ENCODE data around the gene PLA2G6.

PLA2G6 gene

GRCh38 chr22:38070250-38070921 lies 111.2 kb downstream of the PLA2G6 start:
- no peak for FAIRE-seq

GRCh38 chr22:38069372-38070249 lies 112.0 kb downstream of the PLA2G6 start:
- FAIRE-seq (no peak), DNase-seq (ENCODE audit: insufficient read length, low spot score) (no peak)
- no peak for TF ChIP-seq PAX5 (IDR thresholded peaks at IDR 0.05; ENCODE audit: insufficient read depth, low read length, severe bottlenecking)
- no peak for TF ChIP-seq SPI1 (IDR thresholded peaks at IDR 0.05; ENCODE audit: low read depth, low read length)
- no peak for TF ChIP-seq POLR2AphosphoS5 (IDR thresholded peaks at IDR 0.05; ENCODE audit: low read depth, low read length)
- no peak for TF ChIP-seq POLR2A (IDR thresholded peaks at IDR 0.05; ENCODE audit: low read depth, low read length)
- TF ChIP-seq POU2F2 (IDR thresholded peaks at IDR 0.05; ENCODE audit: low read depth, low read length) = no peak
- no peak for TF ChIP-seq TAF1 (IDR thresholded peaks at IDR 0.05; ENCODE audit: low read depth, low read length)

More at GRCh38 chr22:38070250-38070921, 111.2 kb downstream of the PLA2G6 start:
- no peak for DNase-seq (ENCODE audit: insufficient read length, low spot score)
- TF ChIP-seq PAX5 (IDR thresholded peaks at IDR 0.05; ENCODE audit: insufficient read depth, low read length, severe bottlenecking) (no peak), POLR2AphosphoS5 (IDR thresholded peaks at IDR 0.05; ENCODE audit: low read depth, low read length) (no peak)

DNA sequence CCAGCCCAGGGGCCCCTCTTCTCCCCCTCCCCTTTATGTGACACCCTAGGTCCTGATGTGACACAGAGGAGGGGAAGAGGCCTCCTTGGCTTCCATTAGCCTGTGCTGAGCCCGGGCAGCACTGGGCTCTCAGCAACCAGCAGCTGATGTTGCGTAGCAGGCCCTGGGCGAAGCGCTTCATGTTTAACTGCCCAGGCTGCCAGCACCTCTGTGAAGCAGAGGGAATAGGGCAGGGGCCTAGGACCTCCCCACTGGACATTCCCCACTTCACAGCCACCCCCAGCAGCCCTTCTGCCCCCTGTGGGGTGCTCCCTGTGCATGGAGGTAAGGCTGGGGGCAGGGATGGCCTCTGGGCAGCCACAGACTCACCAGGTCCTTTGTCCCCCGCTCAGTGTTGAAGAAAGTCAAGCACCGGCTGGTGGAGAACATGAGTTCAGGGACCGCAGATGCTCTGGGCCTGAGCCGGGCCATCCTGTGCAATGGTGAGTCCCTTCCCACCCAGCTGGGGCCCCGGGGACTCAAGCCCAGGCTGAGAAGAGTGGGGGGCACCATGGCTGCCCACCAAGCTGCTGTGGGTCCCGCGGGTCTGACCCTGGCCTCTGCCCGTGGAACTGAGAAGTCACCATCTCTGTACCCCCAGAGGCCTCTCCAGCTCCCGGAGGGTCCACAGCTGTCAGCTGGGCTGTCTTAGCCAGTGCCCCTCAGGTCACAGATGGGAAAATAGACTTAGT lies 112.8 kb downstream of the PLA2G6 start:
- no peak for DNase-seq (ENCODE audit: insufficient read length, low spot score)
- TF ChIP-seq POLR2AphosphoS5 (IDR thresholded peaks at IDR 0.05; ENCODE audit: low read depth, low read length) = no peak
- no peak for FAIRE-seq

GRCh38 chr22:38067761-38068360 lies 113.8 kb downstream of the PLA2G6 start:
- no peak for DNase-seq (ENCODE audit: insufficient read length, low spot score)
- TF ChIP-seq PAX5 (IDR thresholded peaks at IDR 0.05; ENCODE audit: insufficient read depth, low read length, severe bottlenecking) (no peak), TAF1 (IDR thresholded peaks at IDR 0.05; ENCODE audit: low read depth, low read length) (no peak), POU2F2 (IDR thresholded peaks at IDR 0.05; ENCODE audit: low read depth, low read length) (no peak), SPI1 (IDR thresholded peaks at IDR 0.05; ENCODE audit: low read depth, low read length) (no peak), POLR2A (IDR thresholded peaks at IDR 0.05; ENCODE audit: low read depth, low read length) (no peak), POLR2AphosphoS5 (IDR thresholded peaks at IDR 0.05; ENCODE audit: low read depth, low read length) (no peak)
- no peak for FAIRE-seq

DNA sequence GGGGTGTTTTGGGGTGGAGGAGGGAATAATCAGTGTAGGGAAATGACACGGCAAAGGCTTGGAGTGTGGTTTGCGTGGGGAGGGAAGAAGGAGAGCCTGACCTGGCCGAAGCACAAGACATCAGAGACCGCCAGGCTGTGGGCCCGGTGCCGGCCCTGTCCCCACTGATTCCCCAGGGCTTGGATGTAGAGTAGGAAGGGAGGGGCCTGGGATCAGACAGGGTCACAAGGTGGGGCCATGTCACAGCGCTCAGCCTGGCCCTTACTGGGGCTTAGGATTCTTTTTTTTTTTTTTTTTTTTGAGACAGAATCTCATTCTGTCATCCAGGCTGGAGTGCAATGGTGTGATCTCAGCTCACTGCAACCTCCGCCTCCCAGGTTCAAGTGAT lies 114.6 kb downstream of the PLA2G6 start:
- no peak for TF ChIP-seq POLR2A (IDR thresholded peaks at IDR 0.05; ENCODE audit: low read depth, low read length)
- no peak for TF ChIP-seq SPI1 (IDR thresholded peaks at IDR 0.05; ENCODE audit: low read depth, low read length)
- TF ChIP-seq PAX5 (IDR thresholded peaks at IDR 0.05; ENCODE audit: insufficient read depth, low read length, severe bottlenecking) = no peak
- TF ChIP-seq TAF1 (IDR thresholded peaks at IDR 0.05; ENCODE audit: low read depth, low read length) = no peak
- TF ChIP-seq POLR2AphosphoS5 (IDR thresholded peaks at IDR 0.05; ENCODE audit: low read depth, low read length) = no peak
- no peak for TF ChIP-seq POU2F2 (IDR thresholded peaks at IDR 0.05; ENCODE audit: low read depth, low read length)
- FAIRE-seq (no peak), DNase-seq (ENCODE audit: insufficient read length, low spot score) (no peak)

DNA sequence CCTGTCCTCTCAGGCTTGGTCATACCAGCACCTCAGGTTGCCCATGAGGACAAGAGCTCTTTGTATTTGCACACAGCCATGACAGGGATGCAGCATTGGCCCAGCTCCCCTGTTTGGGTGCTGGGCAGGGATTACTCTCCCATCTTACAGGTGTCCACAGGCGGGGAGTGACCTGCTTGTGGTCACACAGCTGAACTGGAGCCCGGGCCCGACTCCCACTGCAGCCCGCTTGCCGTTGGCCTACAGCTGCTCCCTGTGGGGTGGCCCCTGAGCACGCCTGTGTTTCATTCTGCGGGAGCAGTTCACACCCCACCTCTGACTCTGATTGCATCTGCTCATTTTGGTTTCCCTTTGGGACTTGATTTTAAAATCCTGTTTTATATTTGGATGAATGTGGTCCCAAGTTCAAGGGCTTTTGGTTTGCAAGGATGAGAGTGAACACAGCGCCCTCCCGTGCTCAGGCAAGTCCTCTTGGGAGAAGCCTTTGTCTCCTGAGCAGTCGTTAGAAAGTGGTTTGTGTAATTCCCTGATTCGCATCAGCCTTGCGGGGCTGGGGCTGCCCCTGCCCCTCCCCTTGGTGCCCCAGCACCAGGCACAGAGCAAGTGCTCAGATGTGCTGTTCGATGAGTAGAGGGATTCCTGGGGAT lies 115.1 kb downstream of the PLA2G6 start:
- TF ChIP-seq PAX5 (IDR thresholded peaks at IDR 0.05; ENCODE audit: insufficient read depth, low read length, severe bottlenecking) = no peak
- no peak for TF ChIP-seq SPI1 (IDR thresholded peaks at IDR 0.05; ENCODE audit: low read depth, low read length)
- TF ChIP-seq POLR2AphosphoS5 (IDR thresholded peaks at IDR 0.05; ENCODE audit: low read depth, low read length) = no peak
- TF ChIP-seq POLR2A (IDR thresholded peaks at IDR 0.05; ENCODE audit: low read depth, low read length) = no peak
- no peak for TF ChIP-seq TAF1 (IDR thresholded peaks at IDR 0.05; ENCODE audit: low read depth, low read length)
- DNase-seq (ENCODE audit: insufficient read length, low spot score) (no peak), FAIRE-seq (no peak)

DNA sequence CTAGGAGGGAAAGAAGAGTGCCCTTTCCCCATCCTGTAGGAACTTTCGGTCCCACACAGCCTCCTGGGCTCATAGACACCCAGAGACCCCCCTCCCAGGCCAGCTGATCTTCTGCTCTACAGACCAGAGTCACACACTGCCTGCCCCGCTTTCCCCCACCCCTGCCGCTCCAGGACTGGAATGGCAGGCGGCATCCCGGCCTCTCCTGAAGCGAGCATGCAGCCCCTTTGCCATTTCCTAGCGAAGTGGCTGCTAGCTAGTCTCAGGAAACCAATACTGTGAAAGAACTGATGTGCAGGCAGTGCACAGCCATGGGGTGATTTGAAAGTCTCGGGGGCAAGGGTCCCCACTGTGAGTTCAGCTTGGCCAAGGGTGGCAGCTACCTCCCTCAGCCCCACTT lies 116.1 kb downstream of the PLA2G6 start:
- DNase-seq (ENCODE audit: insufficient read length, low spot score) (no peak), FAIRE-seq (no peak)
- TF ChIP-seq PAX5 (IDR thresholded peaks at IDR 0.05; ENCODE audit: insufficient read depth, low read length, severe bottlenecking) = no peak
- TF ChIP-seq POLR2AphosphoS5 (IDR thresholded peaks at IDR 0.05; ENCODE audit: low read depth, low read length) = no peak
- no peak for TF ChIP-seq POLR2A (IDR thresholded peaks at IDR 0.05; ENCODE audit: low read depth, low read length)
- TF ChIP-seq POU2F2 (IDR thresholded peaks at IDR 0.05; ENCODE audit: low read depth, low read length) = no peak
- TF ChIP-seq TAF1 (IDR thresholded peaks at IDR 0.05; ENCODE audit: low read depth, low read length) = no peak
- no peak for TF ChIP-seq SPI1 (IDR thresholded peaks at IDR 0.05; ENCODE audit: low read depth, low read length)

- FAIRE-seq (no peak), DNase-seq (ENCODE audit: insufficient read length, low spot score) (no peak)
- TF ChIP-seq PAX5 (IDR thresholded peaks at IDR 0.05; ENCODE audit: insufficient read depth, low read length, severe bottlenecking) (no peak), POU2F2 (IDR thresholded peaks at IDR 0.05; ENCODE audit: low read depth, low read length) (no peak), TAF1 (IDR thresholded peaks at IDR 0.05; ENCODE audit: low read depth, low read length) (no peak), SPI1 (IDR thresholded peaks at IDR 0.05; ENCODE audit: low read depth, low read length) (peak; percentile 30; the same call in 1 of the 2 replicates), POLR2A (IDR thresholded peaks at IDR 0.05; ENCODE audit: low read depth, low read length) (no peak)
These were observed 118.8 kb downstream of the PLA2G6 start for GRCh38 chr22:38062791-38063190.
